ENCODE data around the gene GPR108. TPM values are rescaled to one million over a fixed set of nuclear protein-coding genes. Genes with fewer than 3 reads are reported as not detected.

The GPR108 gene
- total RNA-seq, 1 donor from 2014 or later = 108 TPM

DNA sequence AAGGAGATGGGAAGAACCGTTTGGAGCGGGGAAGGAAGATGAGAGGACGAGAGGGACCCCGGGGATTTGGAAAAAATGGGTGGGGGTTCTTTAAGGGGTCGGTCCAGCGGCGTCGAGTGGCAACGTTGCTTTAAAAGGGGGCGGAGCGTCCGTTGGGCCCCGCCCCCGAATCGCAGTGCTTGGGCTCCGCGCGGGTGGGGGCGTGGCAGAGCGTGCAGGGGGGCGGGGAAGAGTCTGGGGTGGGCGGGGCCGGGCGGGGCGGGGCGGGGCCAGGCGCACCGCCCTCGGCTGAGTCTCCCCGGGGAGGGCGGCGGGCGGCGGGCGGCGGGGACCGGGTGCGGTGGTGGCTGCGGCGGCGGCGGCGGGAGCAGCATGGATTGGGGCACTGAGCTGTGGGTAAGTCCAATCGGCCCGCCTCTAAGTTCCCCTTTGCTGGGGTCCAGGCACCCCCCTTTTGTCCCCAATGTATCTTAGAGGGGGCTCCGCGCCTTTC is 2.1 kb upstream of the GPR108 start, which contains the start of gene TRIP10:
Gene TRIP10 (plus strand): TSS at position 291 of the 493 bp plus-strand sequence. CDS start 82 bp downstream, at position 373.
- Mint-ChIP-seq H3K9me3 (no peaks in the 10 kb centered on the region), H3K27ac (peak within 1 kb of the TSS; percentile 99), H3K4me1 (ENCODE audit: low read depth) (peaks cover 42% of the 10 kb centered on the region), H3K27me3 (ENCODE audit: insufficient read depth) (no peaks in the 10 kb centered on the region), H3K4me3 (peak within 1 kb of the TSS; percentile 96), H3K36me3 (ENCODE audit: low read depth) (peaks cover 26% of the 10 kb centered on the region)
- intact Hi-C loops (cut with micrococcal nuclease) = loop anchor here (1.0 to 5.0 kb wide), 4 partner anchors 33 to 367 kb away; partner anchors contain the start of genes ALKBH7, TNFSF9 and VAV1
- peak; percentile 77 for DNase-seq (ENCODE audit: low spot score)

DNA sequence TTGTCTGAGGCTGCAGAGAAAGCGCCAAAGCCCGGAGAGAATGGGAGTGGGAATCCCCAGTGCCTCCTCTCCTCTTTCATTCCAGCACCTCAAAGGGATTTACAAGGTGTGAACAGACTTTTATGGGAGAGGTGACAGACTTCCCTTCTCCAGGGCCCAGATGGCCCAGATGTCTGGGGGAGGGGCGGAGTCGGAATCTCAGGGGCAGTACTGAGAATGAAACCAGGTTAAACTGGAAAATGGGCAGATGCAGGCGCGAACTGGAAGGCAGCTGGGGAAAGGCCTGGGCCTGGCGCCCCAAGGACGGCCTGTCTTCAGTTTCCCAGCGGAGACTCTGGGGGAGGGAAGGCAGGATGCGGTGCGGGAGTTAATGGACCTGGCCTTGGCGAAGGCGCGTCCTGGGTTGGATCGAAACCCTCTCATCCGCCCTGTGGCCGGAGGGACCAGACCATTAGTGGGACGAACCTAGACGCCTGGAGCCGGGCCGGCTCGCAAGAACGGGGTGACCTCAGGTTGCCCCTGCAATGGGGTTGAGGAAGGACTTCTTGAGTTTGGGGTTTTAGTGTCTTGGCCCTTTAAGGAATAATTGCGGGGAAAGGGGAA is 1.5 kb upstream of the GPR108 start:
- no peak for DNase-seq (ENCODE audit: low spot score)
- H3K4me1 Mint-ChIP-seq (ENCODE audit: low read depth) = peaks cover 42% of the 10 kb centered on the region
- no peaks in the 10 kb centered on the region for H3K27me3 Mint-ChIP-seq (ENCODE audit: insufficient read depth)
- H3K4me3 Mint-ChIP-seq = peak overlapping the region; percentile 96
- intact Hi-C loops (cut with micrococcal nuclease) = loop anchor here (1.0 to 5.0 kb wide), 5 partner anchors 33 to 366 kb away; partner anchors contain the start of genes ALKBH7, TNFSF9 and VAV1
- H3K9me3 Mint-ChIP-seq = no peaks in the 10 kb centered on the region
- peak overlapping the region; percentile 99 for H3K27ac Mint-ChIP-seq
- H3K36me3 Mint-ChIP-seq (ENCODE audit: low read depth) = peaks cover 20% of the 10 kb centered on the region

DNA sequence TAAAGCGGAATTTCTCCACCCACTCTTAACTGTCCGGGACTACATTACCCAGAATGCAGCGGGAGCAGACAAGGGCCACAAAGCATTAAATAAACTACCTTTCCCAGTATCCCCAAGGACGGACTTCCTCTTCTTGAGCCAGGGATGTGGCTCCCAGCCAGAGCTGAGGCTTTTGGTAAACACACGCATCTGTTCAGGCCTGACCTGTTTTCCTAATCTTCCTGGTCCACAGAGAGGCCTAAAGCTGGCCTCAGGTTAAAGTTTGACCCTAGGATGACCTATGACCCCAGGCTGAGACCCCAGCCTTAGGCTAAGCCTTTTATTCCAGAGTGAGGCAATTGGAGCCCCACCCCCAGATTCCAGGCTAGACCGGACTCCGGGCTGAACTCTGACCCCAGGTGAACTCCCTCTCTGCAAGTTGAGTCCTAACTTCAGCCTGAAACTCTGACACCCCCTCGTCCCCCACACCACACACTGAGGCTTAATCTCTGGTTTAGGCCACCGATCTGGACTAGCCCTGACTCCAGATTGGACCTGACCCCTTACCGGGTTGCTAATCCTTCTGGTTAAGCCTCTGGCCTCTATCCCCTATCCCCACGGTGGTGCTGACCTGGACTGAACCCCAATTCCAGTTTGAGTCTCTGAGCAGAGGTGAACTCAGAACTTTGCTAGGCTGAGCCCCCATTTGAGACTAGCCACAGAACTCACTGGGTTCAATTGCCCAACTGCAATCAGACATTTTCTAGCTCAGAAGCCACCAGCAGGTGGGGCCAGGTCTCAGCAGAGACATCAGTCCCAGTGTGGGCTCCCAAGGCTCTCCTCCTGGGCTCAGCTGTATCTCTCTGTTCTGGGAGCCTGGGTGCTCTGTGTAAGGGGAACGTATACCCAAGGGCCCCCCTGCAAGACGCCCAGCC is 750 bp upstream of the GPR108 start:
- peak overlapping the region; percentile 96 for H3K4me3 Mint-ChIP-seq
- intact Hi-C loops (cut with micrococcal nuclease) = loop anchor here (1.0 to 5.0 kb wide), 11 partner anchors 15 to 365 kb away; partner anchors contain the start of genes ALKBH7, CD70, SH2D3A and TNFSF9
- peak; percentile 70 for DNase-seq (ENCODE audit: low spot score)
- no peaks in the 10 kb centered on the region for H3K9me3 Mint-ChIP-seq
- peaks cover 18% of the 10 kb centered on the region for H3K36me3 Mint-ChIP-seq (ENCODE audit: low read depth)
- peaks cover 42% of the 10 kb centered on the region for H3K4me1 Mint-ChIP-seq (ENCODE audit: low read depth)
- H3K27ac Mint-ChIP-seq = peak overlapping the region; percentile 99
- no peaks in the 10 kb centered on the region for H3K27me3 Mint-ChIP-seq (ENCODE audit: insufficient read depth)

DNA sequence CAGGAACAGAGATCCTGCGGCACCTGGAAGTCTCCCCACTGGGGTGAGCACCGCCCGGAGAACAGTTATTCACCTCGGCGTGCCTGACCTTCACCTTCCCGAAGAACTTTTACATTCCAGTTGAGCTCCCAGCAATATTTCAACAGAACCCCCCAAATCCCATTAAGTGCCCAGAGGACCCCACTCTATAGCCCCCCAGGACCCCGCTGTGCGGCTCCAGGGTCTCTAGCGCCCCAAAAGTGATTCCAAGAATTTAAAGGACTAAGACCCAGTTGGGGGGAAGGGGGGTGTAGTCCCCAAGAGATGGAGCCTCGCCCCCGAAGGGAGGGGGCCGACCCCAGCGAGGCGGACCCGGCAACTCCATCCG is 480 bp downstream of the GPR108 start:
- DNase-seq (ENCODE audit: low spot score) = no peak
- H3K4me3 Mint-ChIP-seq = peak overlapping the region; percentile 96
- intact Hi-C loops (cut with micrococcal nuclease) = loop anchor here (1.0 to 5.0 kb wide), 13 partner anchors 16 to 277 kb away; partner anchors contain the start of genes CD70, SH2D3A, TNFSF14 and TNFSF9
- H3K4me1 Mint-ChIP-seq (ENCODE audit: low read depth) = peaks cover 42% of the 10 kb centered on the region
- H3K36me3 Mint-ChIP-seq (ENCODE audit: low read depth) = peaks cover 20% of the 10 kb centered on the region
- peak overlapping the region; percentile 99 for H3K27ac Mint-ChIP-seq
- H3K27me3 Mint-ChIP-seq (ENCODE audit: insufficient read depth) = no peaks in the 10 kb centered on the region
- no peaks in the 10 kb centered on the region for H3K9me3 Mint-ChIP-seq

DNA sequence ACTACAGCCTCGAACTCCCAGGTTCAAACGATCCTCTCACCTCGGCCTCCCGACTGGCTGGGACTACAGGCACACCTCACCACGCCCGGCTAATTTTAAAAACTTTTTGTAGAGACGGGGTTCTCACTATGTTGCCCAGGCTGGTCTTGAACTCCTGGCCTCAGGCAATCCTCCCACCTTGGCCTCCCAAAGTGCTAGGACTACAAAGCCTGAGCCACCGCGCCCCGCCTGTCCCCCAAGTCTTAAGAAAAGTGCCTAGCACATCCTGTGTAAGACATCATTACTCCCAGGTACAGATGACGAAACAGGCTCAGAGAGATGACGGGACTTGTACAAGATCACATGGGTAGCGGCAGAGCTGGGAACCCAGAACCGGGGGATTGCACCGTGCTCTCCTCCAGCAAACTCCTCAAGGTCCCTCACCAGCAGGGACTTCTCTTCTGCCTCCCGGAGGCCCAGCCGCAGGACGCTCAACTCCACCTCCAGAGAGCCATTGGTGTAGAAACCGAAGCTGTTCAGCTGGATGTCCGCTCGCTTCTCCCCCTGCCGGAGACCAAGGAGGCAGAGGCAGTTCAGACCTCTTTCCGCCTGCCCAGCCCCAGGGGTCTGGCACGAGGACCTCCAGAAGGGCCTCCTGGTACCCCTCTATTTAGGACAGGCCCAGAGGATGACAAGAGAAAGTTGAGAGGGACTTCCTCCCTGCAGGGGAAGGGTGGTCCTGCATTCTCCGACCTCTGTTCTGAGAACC is 1.0 kb downstream of the GPR108 start:
- Mint-ChIP-seq H3K9me3 (no peaks in the 10 kb centered on the region), H3K4me1 (ENCODE audit: low read depth) (peaks cover 37% of the 10 kb centered on the region), H3K36me3 (ENCODE audit: low read depth) (peaks cover 20% of the 10 kb centered on the region), H3K27ac (peak overlapping the region; percentile 99), H3K27me3 (ENCODE audit: insufficient read depth) (no peaks in the 10 kb centered on the region), H3K4me3 (peak overlapping the region; percentile 96)
- DNase-seq (ENCODE audit: low spot score) = peak; percentile 72
- intact Hi-C loops (cut with micrococcal nuclease) = loop anchor here (1.0 to 5.0 kb wide), 7 partner anchors 66 to 220 kb away; partner anchors contain the start of genes CD70, TNFSF14 and TNFSF9

DNA sequence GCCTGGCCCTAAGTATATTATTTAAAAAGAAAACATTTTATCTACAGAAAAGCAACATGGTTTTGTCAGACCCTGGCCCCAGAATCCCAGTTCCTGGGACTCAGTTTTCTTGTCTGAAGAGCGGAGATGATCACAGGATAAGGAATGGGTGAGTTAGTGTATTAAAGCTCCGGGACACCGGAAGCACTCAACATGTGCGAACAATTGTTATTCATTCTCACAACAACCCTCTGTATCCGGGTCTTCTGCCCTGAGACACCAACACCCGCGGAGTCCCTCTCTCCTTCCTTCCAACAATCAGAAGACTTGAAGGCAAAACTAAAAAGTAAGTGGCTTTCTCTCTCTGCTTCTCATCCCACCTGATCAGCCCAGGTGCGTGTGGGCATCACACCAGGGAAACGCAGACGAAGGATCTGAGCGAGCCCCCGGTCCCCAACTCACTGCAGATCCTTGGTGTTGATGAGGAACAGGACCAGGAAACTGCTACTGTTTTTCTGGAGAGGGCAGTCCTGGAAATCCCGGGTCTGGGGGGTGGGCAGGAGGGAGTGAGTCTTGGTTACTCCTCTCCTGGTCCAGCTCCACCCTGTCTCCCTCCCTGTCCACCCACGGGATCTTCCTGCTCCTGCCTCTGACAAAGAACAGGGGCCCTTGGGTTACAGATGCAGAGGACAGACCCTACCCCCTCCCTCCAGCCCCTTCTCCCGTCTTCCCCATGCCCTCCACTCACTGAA is 2.0 kb downstream of the GPR108 start:
- H3K9me3 Mint-ChIP-seq = no peaks in the 10 kb centered on the region
- H3K27me3 Mint-ChIP-seq (ENCODE audit: insufficient read depth) = no peaks in the 10 kb centered on the region
- peaks cover 30% of the 10 kb centered on the region for H3K4me1 Mint-ChIP-seq (ENCODE audit: low read depth)
- intact Hi-C loops (cut with micrococcal nuclease) = loop anchor here (5.0 kb wide), 1 partner anchor 203 kb away; the partner anchor contains the start of gene TNFSF9
- H3K27ac Mint-ChIP-seq = peak overlapping the region; percentile 99
- no peak for DNase-seq (ENCODE audit: low spot score)
- H3K36me3 Mint-ChIP-seq (ENCODE audit: low read depth) = peaks cover 20% of the 10 kb centered on the region
- H3K4me3 Mint-ChIP-seq = peak overlapping the region; percentile 96

DNA sequence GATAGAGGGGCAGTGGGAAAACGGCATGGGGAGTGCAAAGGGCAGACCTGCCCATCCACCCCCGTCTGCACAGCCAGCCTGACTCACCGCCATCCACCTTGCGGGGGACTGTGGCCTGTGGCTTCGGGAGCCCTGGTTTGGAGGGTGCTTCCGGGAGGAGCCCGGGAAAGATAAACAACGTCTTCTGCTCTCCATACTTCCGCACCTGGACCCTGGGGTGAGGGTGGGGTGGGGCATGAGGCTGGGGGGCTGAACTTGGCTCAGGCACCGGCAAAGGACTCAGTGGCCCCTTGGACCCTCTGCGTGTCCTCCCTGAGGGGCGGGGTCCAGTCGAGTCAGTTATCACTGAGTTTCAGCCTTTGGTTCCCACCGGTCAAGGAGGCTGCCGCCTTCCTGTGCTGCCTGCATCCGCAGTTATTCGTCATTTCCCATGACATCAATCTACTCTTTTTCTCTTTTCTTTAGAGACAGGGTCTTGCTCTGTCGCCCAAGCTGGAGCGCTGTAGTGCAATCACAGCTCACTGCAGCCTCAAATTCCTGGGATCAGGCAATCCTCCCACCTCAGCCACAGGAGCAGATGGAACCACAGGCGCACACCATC is 3.2 kb downstream of the GPR108 start:
- H3K4me1 Mint-ChIP-seq (ENCODE audit: low read depth) = peaks cover 27% of the 10 kb centered on the region
- H3K4me3 Mint-ChIP-seq = peak overlapping the region; percentile 19
- peaks cover 27% of the 10 kb centered on the region for H3K36me3 Mint-ChIP-seq (ENCODE audit: low read depth)
- intact Hi-C loops (cut with micrococcal nuclease) = no loop called here
- DNase-seq (ENCODE audit: low spot score) = no peak
- H3K27ac Mint-ChIP-seq = no peak overlapping the region
- H3K27me3 Mint-ChIP-seq (ENCODE audit: insufficient read depth) = no peaks in the 10 kb centered on the region
- no peaks in the 10 kb centered on the region for H3K9me3 Mint-ChIP-seq

DNA sequence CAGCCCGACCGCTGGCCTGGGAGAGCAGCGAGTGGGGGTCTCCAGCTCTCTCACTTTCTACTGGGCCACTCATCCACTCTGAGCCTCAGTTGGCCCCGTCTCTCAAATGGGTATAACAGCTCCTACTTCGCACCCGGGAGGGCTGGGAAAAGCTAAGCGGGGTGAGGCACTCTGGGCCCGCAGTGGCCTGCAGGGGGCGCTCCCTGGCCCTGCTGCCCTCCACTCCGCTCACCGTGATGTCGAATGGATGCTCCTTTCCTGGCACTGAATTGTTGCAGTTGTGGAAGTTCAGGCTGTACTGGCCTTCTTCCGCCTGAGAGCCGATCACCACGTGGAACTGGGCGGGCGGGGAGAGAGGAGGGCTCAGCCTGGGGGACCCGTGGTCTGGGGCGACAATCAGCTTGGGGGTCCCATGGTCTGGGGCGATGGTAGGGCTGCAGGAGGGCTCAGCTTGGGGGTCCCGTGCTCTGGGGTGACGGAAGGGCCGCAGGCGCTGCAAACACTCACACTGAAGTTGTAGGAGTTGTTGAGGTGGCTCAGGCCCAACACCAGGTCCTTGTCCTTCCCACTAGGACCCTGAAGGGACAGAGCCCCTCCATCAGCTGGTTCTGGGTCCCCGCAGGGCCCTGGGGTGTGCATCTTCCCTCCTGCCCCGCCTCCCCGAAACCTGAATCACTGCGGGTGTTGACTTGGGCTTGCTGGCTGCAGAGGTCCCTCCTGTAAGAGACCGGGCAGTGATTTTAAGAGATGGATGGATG is 3.9 kb downstream of the GPR108 start:
- Mint-ChIP-seq H3K4me1 (ENCODE audit: low read depth) (peaks cover 25% of the 10 kb centered on the region), H3K27ac (no peak overlapping the region), H3K27me3 (ENCODE audit: insufficient read depth) (no peaks in the 10 kb centered on the region), H3K9me3 (no peaks in the 10 kb centered on the region), H3K4me3 (peak overlapping the region; percentile 19), H3K36me3 (ENCODE audit: low read depth) (peaks cover 27% of the 10 kb centered on the region)
- intact Hi-C loops (cut with micrococcal nuclease) = no loop called here
- no peak for DNase-seq (ENCODE audit: low spot score)

DNA sequence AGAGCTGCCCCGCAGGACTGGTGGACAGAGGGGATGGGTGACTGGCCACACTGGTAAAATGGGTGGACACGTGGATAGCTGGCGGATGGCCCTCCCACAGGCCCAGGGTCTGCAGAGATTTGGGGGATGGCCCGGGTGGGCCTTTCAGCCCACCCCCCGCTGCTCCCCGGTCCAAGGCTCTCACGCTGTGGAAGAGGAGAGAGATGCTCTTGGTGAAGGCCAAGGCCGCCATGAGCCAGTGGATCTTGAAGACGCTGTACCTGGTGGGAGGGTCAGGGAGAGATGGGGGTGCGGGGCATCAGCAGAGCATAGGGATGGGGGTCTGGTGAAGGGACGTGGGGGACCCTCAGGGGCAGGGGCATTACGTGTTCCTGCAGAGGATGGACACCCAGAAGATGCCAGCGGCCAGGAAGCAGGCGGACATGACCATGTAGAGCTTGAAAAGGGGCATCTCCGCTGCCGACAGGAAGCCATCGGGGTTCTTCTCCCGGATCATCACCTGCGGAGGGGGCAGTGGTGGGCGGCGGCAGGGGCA is 4.5 kb downstream of the GPR108 start:
- intact Hi-C loops (cut with micrococcal nuclease) = no loop called here
- no peak for DNase-seq (ENCODE audit: low spot score)
- Mint-ChIP-seq H3K27ac (peak overlapping the region; percentile 40), H3K9me3 (no peaks in the 10 kb centered on the region), H3K27me3 (ENCODE audit: insufficient read depth) (no peaks in the 10 kb centered on the region), H3K36me3 (ENCODE audit: low read depth) (peaks cover 27% of the 10 kb centered on the region), H3K4me3 (no peak overlapping the region), H3K4me1 (ENCODE audit: low read depth) (peaks cover 21% of the 10 kb centered on the region)

DNA sequence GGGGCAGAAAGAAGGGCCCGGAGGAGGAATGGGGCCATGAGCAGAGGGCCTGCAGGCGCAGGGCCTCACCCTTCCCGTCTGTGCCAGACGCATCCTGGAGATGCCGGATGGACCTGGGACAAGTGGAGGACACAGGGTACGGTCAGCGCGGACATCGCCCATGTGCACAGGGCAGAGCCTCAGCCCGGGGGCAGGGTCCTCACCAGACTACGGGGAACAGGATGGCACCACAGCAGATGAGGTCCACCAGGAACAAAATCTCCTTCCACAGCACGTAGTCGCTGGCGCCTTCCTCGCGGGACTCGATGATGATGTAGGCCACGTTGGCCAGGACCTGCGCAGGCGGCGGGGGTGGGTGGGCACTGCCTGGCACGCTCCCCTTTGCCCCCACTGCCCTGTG is 5.6 kb downstream of the GPR108 start:
- Mint-ChIP-seq H3K9me3 (no peaks in the 10 kb centered on the region), H3K36me3 (ENCODE audit: low read depth) (peaks cover 27% of the 10 kb centered on the region), H3K4me3 (no peak overlapping the region), H3K27me3 (ENCODE audit: insufficient read depth) (peaks cover 2% of the 10 kb centered on the region), H3K4me1 (ENCODE audit: low read depth) (peaks cover 18% of the 10 kb centered on the region), H3K27ac (no peak overlapping the region)
- intact Hi-C loops (cut with micrococcal nuclease) = no loop called here
- no peak for DNase-seq (ENCODE audit: low spot score)

Measured in activated T-helper 1 cell treated with anti-CD3 and anti-CD28 coated beads, Interleukin-12 subunit alpha, Interleukin-12 subunit beta, Interleukin-2, Interleukin-4 antibody, amounts not matched to agents 30 ng/mL and 10 ng/mL and 1 ng/mL, durations not matched to agents 14 hours and 24 hours and 36 hours (primary cell).